Measurements from ENCODE around the gene PRR12.

Gene PRR12

DNA sequence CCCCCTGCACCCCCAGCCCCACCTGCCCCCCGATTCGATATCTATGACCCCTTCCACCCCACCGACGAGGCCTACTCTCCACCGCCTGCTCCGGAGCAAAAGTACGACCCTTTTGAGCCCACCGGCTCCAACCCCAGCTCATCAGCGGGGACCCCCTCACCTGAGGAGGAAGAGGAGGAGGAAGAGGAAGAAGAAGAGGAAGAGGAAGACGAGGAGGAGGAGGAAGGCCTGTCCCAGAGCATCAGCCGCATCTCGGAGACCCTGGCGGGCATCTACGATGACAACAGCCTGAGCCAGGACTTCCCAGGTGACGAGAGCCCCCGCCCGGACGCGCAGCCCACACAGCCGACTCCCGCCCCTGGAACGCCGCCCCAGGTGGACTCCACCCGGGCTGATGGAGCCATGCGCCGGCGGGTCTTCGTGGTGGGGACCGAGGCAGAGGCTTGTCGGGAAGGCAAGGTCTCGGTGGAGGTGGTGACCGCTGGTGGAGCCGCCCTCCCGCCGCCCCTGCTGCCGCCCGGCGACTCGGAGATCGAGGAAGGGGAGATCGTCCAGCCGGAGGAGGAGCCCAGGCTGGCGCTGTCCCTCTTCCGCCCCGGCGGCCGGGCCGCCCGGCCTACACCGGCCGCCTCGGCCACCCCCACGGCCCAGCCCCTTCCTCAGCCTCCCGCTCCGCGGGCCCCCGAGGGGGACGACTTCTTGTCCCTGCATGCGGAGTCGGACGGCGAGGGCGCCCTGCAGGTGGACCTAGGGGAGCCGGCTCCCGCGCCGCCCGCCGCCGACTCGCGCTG, 60.2 kb downstream of the PRR12 start:
- no peak for DNase-seq

DNA sequence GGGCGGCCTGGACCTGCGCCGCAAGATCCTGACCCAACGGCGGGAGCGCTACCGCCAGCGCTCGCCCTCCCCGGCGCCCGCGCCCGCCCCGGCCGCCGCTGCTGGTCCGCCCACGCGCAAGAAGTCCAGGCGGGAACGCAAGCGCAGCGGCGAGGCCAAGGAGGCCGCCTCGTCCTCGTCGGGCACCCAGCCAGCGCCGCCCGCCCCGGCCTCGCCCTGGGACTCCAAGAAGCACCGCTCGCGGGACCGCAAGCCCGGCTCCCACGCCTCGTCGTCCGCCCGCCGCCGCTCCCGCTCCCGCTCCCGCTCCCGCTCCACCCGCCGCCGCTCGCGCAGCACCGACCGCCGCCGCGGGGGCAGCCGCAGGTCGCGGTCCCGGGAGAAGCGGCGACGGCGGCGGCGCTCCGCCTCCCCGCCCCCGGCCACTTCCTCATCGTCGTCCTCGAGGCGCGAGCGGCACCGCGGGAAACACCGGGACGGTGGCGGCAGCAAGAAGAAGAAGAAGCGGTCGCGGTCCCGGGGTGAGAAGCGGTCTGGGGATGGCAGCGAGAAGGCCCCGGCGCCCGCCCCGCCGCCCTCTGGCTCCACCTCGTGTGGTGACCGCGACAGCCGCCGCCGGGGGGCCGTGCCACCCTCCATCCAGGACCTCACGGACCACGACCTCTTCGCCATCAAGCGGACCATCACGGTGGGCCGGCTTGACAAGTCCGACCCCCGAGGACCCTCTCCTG, 61.0 kb downstream of the PRR12 start:
- DNase-seq, result no peak

DNA sequence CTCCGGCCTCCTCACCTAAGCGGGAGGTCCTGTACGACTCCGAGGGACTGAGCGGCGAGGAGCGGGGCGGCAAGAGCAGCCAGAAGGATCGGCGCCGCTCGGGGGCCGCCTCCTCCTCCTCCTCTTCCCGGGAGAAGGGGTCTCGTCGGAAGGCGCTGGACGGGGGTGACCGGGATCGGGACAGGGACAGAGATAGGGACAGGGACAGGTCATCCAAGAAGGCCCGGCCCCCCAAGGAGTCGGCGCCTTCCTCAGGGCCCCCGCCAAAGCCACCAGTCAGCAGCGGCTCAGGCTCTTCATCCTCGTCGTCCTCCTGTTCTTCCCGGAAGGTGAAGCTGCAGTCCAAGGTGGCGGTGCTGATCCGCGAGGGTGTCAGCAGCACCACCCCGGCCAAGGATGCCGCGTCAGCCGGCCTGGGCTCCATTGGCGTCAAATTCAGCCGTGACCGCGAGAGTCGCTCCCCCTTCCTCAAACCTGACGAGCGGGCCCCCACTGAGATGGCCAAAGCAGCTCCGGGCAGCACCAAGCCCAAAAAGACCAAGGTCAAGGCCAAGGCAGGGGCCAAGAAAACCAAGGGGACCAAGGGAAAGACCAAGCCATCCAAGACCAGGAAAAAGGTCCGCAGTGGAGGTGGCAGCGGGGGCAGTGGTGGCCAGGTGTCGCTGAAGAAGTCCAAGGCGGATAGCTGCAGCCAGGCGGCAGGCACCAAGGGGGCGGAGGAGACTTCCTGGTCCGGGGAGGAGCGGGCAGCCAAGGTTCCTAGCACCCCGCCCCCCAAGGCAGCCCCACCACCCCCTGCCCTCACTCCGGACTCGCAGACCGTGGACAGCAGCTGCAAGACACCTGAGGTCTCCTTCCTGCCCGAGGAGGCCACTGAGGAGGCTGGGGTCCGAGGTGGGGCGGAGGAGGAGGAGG, 61.8 kb downstream of the PRR12 start:
- no peak for DNase-seq

DNA sequence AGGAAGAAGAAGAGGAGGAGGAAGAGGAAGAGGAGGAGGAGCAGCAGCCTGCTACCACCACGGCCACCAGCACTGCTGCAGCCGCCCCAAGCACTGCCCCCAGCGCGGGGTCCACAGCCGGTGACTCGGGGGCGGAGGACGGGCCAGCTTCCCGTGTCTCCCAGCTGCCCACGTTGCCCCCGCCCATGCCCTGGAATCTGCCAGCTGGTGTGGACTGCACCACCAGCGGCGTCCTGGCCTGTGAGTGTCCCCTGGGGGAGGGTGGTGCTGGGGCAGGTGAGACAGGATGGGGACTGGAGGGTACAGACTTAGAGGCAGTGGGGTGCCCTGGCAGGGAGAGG, 62.5 kb downstream of the PRR12 start:
- DNase-seq, result no peak

DNA sequence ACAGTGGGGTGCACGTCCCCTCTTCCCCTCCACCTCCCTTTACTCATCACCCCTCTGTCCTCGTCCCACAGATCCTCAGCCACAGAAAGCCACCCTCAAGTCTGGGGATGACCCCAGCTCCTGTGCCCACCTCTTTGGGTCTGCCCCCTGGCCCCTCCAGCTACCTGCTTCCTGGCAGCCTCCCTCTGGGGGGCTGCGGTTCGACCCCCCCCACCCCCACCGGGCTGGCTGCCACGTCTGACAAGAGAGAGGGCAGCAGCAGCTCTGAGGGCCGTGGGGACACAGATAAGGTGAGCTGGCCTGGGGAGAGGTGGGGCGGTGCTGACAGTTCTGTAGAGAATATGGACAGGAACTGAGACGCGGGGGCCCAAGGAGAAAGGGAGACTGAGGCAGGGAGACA, 63.6 kb downstream of the PRR12 start:
- DNase-seq, result no peak

DNA sequence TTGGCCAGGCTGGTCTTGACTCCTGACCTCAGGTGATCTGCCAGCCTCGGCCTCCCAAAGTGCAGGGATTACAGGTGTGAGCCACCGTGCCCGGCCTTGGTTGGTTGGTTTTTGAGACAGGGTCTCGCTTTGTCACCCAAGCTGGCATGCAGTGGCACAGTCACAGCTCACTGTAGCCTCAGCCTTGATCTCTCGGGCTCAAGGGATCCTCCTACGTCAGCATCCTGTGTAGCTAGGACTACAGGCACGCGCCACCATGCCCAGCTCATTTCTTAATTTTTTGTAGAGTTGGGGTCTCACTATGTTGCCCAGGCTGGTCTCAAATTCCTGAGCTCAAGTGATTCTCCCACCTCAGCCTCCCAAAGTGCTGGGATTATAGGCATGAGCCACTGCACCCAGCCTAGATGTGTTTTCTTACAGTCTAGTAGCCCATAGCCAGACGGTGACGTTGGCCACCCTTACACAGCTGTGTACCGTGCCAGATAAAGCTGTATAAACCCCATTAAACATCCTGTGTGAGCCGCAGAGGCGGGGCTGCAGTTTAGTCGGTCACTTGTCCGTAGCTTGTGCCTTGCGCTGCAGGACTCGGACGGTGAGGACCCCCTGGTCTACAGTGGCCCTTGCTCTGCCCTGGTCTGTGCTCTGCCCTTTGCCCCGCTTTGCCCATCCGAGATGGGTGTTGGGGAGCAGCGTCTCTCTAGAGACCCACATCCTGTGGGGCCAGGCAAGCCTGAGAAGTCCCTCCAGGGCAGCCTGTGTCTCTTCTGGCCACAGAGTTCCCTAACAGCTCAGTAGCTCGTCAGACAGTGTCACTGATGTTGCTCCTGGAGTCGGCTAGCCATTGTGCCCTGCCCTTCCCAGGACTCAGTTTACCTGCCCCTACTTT, 64.8 kb downstream of the PRR12 start:
- DNase-seq, result no peak

DNA sequence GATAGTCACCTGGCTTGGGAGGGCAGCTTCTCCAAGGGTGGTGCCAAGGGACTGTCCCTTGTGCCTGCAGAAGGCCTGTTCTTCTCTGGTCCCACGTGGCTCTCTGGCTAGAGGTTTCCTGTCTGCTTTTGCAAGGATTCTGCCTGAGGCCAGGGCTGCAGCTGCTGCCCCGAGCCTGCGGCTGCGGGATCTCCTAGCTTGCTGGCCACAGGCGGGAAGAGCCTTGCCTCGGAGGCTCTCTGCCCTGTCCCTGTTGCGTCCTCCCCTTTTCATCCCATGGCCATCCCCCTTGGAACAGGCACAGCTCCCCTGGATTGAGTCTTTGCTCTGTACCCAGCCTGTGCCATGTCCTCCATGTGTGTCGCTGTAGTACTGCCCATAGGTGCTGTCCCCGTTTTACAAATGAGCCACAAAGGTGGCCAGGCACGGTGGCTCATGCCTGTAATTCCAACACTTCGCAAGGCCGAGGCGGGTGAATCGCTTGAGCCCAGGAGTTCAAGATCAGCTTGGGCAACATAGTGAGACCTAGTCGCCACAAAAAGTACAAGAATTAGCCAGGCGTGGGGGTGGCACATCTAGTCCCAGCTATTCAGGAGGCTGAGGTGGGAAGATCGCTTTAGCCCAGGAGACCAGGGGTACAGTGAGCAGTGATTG, 65.6 kb downstream of the PRR12 start:
- DNase-seq, result no peak

DNA sequence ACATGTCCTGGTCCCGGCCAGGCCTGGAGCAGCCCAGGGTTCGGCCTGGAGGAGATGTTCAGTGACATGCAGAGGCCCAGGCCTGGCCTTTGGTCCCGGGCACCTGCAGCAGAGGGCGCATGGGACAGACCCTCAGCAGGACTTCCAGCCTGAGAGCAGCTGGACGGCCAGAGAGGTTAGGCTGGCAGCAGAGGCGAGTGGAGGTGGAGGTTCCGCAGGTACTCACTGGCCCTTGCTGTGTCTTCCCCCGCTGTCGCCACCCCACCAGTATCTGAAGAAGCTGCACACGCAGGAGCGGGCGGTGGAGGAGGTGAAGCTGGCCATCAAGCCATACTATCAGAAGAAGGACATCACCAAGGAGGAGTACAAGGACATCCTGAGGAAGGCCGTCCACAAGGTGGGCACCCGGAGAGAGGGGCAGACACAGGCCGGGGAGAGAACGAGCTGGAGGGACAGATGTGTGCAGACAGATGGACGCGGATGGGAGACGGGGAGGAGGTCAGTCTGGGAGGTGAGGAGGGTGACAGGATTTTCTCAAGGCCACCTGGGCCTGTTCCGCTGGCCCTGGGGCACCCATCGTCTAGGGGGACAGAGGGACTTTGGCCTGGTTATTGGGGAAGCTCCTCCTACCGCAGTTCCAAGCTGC, 66.6 kb downstream of the PRR12 start:
- DNase-seq, result no peak

DNA sequence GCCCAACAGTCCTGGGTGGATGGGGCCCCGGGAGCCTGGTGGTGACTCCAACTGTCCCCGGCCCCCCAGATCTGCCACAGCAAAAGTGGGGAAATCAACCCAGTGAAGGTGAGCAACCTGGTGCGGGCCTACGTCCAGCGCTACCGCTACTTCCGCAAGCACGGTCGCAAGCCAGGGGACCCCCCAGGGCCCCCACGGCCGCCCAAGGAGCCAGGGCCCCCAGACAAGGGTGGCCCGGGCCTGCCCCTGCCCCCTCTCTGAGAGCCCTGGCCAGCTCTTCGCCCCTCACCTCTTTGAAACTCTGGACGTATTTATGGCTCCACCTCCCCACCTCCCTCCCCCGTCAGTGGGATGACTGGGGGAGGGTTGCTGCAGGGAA, 67.1 kb downstream of the PRR12 start:
- no peak for DNase-seq

DNA sequence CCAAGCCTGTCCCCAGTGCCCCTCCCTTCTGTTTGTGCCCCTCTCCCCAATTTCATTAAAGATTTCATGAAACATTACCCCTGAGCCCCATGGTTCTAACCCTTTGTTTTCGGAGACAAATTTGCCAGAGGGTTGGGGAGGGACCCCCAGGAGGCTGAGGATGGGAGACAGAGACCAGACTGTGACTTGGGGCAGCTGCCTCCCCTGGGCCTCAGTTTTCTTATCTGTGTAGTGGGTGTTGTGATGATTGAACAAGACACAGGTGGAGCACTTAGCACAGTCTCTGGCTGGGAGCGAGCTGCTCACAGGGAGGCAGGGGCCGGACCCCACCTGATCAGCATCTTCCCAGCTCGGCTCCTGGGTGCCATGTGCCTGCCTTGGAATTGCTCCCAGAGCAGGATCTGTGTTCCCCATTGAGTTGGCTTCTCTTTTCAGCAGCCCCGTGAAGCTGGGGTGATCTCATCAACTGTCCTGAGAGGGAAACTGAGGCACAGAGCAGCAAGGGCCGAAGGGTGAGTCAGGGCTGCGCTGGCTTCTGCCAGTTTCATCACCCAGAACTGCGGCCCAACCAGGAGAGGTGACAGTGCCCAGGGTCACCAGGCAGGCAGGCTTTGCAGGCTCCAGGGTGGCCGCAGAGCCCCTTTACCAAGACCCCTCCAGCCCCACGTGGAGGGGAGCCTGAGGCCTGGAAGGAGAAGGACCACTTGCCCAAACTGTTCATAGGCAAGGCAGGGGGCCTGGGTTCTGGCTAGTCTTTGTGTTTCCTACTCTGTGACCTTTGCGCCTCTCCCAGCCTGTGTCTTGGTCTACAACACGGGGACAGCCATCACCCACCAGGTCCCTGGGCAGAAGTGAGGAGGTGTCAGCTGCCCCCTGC, 67.8 kb downstream of the PRR12 start:
- DNase-seq, result no peak

DNA sequence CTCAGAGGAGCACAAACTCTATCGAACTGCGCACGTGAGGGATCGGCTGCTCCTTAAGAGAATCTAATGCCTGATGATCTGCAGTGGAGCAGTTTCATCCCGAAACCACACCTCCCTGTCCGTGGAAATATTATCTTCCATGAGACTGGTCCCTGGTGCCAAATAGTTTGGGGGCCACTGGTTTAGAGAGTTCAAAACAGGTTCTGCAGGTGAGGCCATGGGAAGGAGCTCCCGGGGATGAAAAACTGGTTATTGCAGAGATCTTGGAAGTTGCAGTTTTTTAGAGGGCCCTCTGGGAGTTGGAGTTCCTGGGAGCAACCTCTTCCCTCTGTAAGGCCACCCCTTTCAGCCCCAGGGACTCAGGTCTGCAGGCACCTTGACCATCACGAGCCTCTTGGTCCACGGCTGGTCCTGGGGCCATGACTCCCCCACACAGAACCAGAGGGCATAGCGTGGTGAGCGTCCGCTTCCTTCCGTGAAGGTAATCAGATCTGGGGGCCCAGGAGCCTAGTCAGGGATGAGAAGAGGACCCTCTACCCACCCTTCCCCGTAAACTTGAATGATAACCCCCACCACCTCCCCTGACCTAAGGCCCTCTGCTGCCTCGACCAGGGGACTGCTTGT, 69.5 kb downstream of the PRR12 start:
- DNase-seq, result no peak

DNA sequence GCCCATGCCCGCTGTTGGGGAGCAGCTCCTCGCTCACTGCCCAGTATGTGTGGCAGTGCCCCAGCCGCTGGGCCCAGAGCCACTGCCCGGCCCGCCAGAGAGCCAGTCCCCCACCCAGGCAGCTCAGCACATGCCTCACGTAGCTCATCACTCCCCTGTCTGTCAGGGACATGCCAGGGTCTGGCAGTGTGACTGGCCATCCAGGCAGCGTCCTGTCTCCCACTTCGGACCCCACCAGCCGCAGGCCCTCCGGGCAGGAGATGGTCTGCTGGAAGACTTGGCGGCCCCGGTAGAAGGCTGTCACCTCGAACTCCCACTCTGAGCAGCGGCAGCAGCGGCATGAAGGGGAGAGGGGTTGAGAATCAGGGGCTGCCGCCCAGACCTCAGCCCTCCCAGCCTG, 71.0 kb downstream of the PRR12 start:
- no peak for DNase-seq

DNA sequence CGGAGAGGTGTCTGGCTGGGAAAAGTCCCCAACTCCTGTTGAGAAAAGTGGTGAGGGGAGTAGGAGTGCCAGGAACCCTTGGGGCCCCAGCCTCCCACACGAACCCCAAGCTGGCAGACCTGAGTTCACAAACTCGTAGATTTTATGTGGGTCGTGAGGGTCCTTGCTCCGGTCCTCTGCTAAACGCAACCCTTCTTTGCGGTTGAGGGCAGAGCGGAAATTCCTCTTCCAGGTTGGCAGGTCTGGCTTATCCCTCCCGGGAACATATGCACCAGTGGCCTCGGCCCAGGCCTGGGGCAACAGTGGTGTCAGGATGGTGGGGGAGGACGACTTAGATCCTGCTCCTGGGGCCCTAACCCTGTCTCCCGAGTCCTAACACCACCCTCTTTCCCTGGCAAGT, 72.2 kb downstream of the PRR12 start:
- no peak for DNase-seq

DNA sequence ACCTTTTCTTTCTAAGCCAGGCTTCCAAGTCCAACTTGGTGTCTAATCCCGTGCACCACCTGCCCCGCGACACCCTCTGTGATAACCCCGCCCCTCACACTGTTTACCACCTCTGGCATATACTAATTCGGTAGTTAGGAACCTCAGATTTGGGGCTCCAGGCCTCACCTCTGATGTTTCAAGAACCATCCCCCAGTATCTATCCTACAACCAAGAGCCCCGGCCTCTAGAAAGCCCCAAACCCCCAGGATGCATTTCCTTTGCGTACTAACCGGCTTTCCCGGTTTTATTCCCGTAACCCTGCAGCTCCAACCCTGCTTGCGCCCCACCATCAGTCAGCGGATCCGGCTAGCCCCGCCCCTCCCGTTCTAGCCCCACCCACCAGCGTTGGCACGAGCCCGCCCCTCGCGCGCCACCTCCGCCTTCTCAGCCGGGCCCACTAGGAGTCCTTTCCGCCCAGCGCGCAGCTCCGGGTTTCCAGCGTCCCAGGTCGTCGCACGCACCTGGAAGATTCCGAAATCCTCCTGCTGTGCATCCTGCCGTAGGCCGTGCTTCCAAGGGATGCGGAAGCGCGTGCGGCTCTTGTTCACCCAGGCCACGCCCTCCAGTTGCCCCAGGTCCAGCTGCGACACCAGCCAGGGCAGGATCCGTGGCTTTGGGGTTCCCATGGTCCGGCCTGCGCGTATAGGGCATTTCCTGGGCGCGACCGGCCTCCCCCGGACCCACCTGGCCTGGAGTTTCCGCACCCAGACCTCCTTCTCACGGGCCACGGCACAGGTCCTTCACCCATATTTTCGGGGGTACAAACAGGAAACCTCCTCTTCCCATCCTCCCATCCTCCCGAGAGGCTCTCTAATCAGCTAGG, 73.4 kb downstream of the PRR12 start:
- DNase-seq, result peak; percentile 91

DNA sequence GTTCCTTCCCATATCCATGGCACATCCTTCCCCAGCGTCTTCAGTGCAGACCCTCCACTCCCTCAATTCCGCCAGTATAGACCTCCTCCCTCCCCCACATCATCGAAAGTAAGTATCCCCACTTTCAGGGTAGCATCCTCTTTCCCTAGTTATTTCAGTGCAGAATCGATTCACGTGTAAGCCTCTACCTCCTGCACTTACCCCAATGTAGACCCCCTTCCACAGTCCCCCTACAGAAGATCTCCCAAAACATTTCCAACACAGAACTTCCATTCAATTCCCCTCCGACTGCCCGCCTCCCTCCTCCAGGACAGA, 74.0 kb downstream of the PRR12 start:
- no peak for DNase-seq

DNA sequence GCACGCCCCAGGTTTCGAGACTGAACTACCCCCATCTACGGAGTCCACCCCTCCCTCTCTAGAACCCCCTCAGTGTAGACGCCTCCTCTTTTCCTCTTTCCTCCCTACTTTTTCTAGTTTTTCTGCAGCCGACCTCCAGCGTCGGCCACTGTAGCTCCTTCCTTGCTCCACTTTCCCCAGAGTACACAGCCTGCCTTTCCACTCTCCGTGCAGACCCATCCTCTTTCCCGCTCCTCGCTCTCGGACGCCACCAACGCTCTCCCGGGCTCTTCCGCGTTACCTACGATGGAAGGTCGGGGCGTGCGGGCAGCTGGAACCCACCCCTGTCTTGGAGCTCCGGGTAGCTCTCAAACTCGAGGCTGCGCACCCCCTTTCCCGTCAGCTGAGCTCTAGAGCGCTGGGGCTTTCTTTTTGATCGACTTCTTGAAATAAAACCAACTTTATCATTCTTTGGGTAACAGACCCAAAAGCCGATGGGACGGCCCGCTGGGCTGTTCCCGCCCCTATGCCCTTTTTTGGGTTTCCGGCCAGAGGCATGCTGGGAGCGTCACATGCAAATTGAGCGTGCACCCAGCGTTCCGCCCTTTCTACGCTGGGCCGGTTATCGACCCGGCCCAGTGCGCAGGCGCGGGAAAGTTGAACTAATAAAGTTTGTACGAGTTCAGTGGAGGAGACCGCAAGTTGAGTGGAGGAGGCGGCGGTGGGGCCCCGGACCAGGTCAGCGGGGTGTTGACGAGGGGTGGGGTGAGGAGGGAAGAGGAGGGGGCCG, 74.6 kb downstream of the PRR12 start, which contains the start of the genes BCL2L12 and IRF3:
TSS of gene BCL2L12 (plus strand) at position 583 of the 769 bp plus-strand sequence. CDS start 760 bp downstream, outside the sequence.
TSS of gene IRF3 (minus strand) at position 507 of the 769 bp plus-strand sequence. CDS start 1,019 bp downstream, outside the sequence.
- peak; percentile 89 for DNase-seq

DNA sequence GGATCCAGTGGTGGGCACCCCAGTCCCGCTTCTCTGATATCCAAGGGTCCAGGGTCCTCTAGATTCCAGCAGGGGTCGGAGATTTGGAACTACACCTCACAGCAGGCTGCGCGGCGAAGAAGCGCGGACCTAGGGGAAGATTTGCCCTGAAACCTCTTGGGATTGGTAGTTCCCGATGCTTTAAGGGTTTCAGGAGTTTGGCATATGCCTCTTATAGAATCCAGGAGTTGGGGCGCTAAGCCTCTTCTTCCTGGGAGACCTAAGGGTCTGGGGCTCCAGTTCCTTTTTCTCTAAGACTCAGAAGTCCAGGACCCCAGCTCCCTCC, 75.1 kb downstream of the PRR12 start:
- DNase-seq, result no peak

DNA sequence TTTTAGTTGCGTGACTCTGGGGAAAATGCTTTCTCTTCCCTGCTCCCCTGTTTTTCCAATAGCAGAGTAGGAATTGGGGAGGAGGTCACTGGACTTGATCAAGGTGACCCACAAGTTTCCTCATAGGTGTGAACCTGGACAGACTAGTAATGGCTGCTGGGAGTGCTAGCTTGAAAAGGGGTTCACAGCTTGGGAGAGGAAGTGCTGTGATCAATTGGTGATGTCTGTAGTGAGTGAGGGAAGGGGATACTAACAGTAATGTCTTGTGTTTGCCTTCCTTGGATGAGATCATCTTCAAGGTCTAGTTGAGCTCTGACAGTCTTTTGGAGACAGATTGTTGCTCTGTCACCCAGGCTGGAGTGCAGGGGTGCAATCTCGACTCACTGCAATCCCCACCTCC, 76.5 kb downstream of the PRR12 start:
- DNase-seq, result no peak

All from NCI-H2029 (cell line).